ENCODE data around the gene PLCB1. TPM values are rescaled to one million over a fixed set of nuclear protein-coding genes. Genes with fewer than 3 reads are reported as not detected.

Gene PLCB1
- total RNA-seq, 1 experiment from 2014 or later = 4.4 TPM

DNA sequence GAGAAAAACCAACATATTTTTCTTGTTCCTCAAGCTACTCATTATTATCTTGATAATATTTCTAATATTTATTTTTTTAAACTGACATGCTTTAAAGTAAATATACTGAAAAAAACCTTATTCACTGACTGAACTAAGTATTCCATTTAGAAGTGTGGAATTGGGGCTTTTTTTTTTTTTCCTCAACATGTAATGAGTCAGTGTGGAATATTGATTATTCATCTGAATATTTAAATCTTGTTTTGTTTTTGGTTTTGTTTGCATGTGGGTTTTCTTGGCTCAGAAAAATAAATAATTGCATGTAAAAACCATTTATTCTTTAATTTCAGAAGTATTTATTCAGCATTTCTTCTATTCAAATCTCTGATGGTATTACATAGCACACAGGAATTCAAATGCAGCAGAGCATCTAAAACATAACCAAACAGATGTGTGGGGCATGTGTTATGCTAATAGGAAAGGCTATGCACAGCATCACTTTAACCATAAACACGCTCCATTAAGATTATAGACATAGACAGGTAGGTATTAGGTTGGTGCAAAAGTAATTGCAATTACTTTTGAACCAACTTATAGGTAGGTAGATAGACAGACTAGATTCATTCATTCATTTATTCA lies 166.5 kb downstream of the PLCB1 start:
- Histone ChIP-seq H3K27me3 (ENCODE audit: low read length) (peaks cover 27% of the 10 kb centered on the region; the same call in 1 of the 2 replicates), H4K20me1 (ENCODE audit: low read length) (no peaks in the 10 kb centered on the region), H3K36me3 (ENCODE audit: low read depth, low read length) (no peaks in the 10 kb centered on the region), H3K4me3 (ENCODE audit: low read length) (no peak overlapping the region), H3K27ac (ENCODE audit: low read length) (no peak overlapping the region), H3F3A (ENCODE audit: low read length, unreplicated experiment) (no peaks in the 10 kb centered on the region), H2AFZ (ENCODE audit: low read length) (no peak overlapping the region), H3K4me1 (ENCODE audit: insufficient read depth, low read length) (no peaks in the 10 kb centered on the region), H3K79me2 (ENCODE audit: low read length) (no peaks in the 10 kb centered on the region), H3K9me3 (ENCODE audit: low read length) (no peaks in the 10 kb centered on the region), H3K9ac (ENCODE audit: low read length) (no peak overlapping the region), H3K9me2 (replicated peaks; ENCODE audit: low read length) (no peaks in the 10 kb centered on the region), H3K4me2 (ENCODE audit: low read length) (no peak overlapping the region)
- POLR2A ChIA-PET (ENCODE audit: unreplicated experiment) = no interaction called here
- DNase-seq (no peak), ATAC-seq (no peak)
- no TSS peak for BruUV-seq (replicated peaks)
- TF ChIP-seq EZH2 (IDR thresholded peaks at IDR 0.05; ENCODE audit: low read length, unreplicated experiment) (no peak), EZH2phosphoT487 (IDR thresholded peaks at IDR 0.05; ENCODE audit: borderline replicate concordance, low read length) (no peak)
- TF ChIP-seq, protein P1, sequence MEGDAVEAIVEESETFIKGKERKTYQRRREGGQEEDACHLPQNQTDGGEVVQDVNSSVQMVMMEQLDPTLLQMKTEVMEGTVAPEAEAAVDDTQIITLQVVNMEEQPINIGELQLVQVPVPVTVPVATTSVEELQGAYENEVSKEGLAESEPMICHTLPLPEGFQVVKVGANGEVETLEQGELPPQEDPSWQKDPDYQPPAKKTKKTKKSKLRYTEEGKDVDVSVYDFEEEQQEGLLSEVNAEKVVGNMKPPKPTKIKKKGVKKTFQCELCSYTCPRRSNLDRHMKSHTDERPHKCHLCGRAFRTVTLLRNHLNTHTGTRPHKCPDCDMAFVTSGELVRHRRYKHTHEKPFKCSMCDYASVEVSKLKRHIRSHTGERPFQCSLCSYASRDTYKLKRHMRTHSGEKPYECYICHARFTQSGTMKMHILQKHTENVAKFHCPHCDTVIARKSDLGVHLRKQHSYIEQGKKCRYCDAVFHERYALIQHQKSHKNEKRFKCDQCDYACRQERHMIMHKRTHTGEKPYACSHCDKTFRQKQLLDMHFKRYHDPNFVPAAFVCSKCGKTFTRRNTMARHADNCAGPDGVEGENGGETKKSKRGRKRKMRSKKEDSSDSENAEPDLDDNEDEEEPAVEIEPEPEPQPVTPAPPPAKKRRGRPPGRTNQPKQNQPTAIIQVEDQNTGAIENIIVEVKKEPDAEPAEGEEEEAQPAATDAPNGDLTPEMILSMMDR (conservative IDR thresholded peaks at IDR 0.05; ENCODE audit: low read depth, low read length) = no peak
- CTCF ChIA-PET = no interaction called here
- intact Hi-C loops (cut with micrococcal nuclease) = no loop called here

DNA sequence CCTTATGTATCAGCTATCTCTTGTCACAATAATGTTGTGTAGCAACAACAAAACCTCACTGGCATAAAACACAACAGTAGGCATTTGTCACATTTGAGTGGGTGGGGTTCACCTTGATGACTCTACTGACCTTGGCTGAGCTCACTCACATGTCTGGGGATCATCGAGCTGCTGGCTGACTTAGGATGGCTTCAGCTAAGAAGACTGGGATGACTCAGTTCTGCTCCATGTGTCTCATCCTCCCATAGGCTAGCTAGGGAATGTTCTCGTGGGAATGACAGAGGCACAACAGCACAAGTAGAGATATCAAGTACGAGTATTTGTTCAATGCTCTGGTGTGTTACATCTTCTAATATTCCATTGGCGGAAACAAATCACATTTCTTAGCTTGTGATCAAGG lies 167.9 kb downstream of the PLCB1 start:
- no peak for DNase-seq
- Histone ChIP-seq H4K20me1 (ENCODE audit: low read length) (no peaks in the 10 kb centered on the region), H3K4me3 (ENCODE audit: low read length) (no peak overlapping the region), H3K27ac (ENCODE audit: low read length) (no peak overlapping the region), H3K9me3 (ENCODE audit: low read length) (no peaks in the 10 kb centered on the region), H3K36me3 (ENCODE audit: low read depth, low read length) (no peaks in the 10 kb centered on the region), H3K9me2 (replicated peaks; ENCODE audit: low read length) (no peaks in the 10 kb centered on the region), H3F3A (ENCODE audit: low read length, unreplicated experiment) (no peaks in the 10 kb centered on the region), H3K79me2 (ENCODE audit: low read length) (no peaks in the 10 kb centered on the region), H3K4me1 (ENCODE audit: insufficient read depth, low read length) (no peaks in the 10 kb centered on the region), H3K27me3 (ENCODE audit: low read length) (peaks cover 31% of the 10 kb centered on the region; the same call in 1 of the 2 replicates), H3K4me2 (ENCODE audit: low read length) (no peak overlapping the region), H3K9ac (ENCODE audit: low read length) (no peak overlapping the region), H2AFZ (ENCODE audit: low read length) (no peak overlapping the region)
- intact Hi-C loops (cut with micrococcal nuclease) = loop anchor here (10.0 kb wide), 1 partner anchor 255 kb away; no protein-coding TSS in a partner anchor
- ATAC-seq = no peak
- ChIA-PET CTCF (no interaction called here), POLR2A (ENCODE audit: unreplicated experiment) (no interaction called here)
- BruUV-seq (replicated peaks) = no TSS peak
- TF ChIP-seq EZH2 (IDR thresholded peaks at IDR 0.05; ENCODE audit: low read length, unreplicated experiment) (no peak), EZH2phosphoT487 (IDR thresholded peaks at IDR 0.05; ENCODE audit: borderline replicate concordance, low read length) (no peak)
- TF ChIP-seq, protein P1 (conservative IDR thresholded peaks at IDR 0.05; ENCODE audit: low read depth, low read length) = no peak

DNA sequence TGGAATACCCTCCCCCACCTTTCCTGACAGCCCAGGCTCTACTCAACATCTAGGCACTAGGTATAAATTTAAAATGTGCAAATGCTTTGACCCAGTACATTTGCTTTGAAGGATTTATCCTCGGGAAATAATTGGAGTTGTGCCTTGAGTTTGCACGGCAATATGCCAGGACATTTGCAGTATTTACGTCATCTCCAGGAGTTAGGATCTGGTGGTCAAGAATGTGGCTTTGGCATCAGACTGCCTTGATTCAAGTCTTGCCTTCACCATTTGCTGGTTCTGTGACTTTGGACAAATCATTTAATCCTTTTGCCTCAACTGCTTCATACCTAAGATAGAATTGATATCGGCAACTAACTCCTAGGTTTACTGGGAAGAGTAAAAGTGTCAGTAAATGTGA lies 169.6 kb downstream of the PLCB1 start:
- BruUV-seq (replicated peaks) = no TSS peak
- intact Hi-C loops (cut with micrococcal nuclease) = loop anchor here (10.0 kb wide), 1 partner anchor 257 kb away; no protein-coding TSS in a partner anchor

More for the DNA sequence above, 169.6 kb downstream of the PLCB1 start:
- ChIA-PET POLR2A (ENCODE audit: unreplicated experiment) (no interaction called here), CTCF (no interaction called here)
- no peak overlapping the region for H2AFZ ChIP-seq (ENCODE audit: low read length)
- no peaks in the 10 kb centered on the region for H4K20me1 ChIP-seq (ENCODE audit: low read length)
- H3K9me2 ChIP-seq (replicated peaks; ENCODE audit: low read length) = no peaks in the 10 kb centered on the region
- no peak overlapping the region for H3K4me2 ChIP-seq (ENCODE audit: low read length)
- H3K9ac ChIP-seq (ENCODE audit: low read length) = no peak overlapping the region
- H3K36me3 ChIP-seq (ENCODE audit: low read depth, low read length) = no peaks in the 10 kb centered on the region
- no peak for DNase-seq
- H3K9me3 ChIP-seq (ENCODE audit: low read length) = no peaks in the 10 kb centered on the region
- H3K4me3 ChIP-seq (ENCODE audit: low read length) = no peak overlapping the region
- no peaks in the 10 kb centered on the region for H3K4me1 ChIP-seq (ENCODE audit: insufficient read depth, low read length)
- H3K27ac ChIP-seq (ENCODE audit: low read length) = no peak overlapping the region
- H3F3A ChIP-seq (ENCODE audit: low read length, unreplicated experiment) = no peaks in the 10 kb centered on the region
- H3K27me3 ChIP-seq (ENCODE audit: low read length) = peaks cover 37% of the 10 kb centered on the region; the same call in 1 of the 2 replicates
- H3K79me2 ChIP-seq (ENCODE audit: low read length) = no peaks in the 10 kb centered on the region
- ATAC-seq = no peak
- TF ChIP-seq, protein P1 (conservative IDR thresholded peaks at IDR 0.05; ENCODE audit: low read depth, low read length) = no peak
- TF ChIP-seq EZH2phosphoT487 (IDR thresholded peaks at IDR 0.05; ENCODE audit: borderline replicate concordance, low read length) (no peak), EZH2 (IDR thresholded peaks at IDR 0.05; ENCODE audit: low read length, unreplicated experiment) (no peak)

Data from PC-3 (cell line).